Neural cell (in vitro differentiated cells): Measurements from ENCODE around the gene LRP2. TPM values are rescaled to one million over a fixed set of nuclear protein-coding genes. Genes with fewer than 3 reads are reported as not detected.
"Not testable (repeated sequence)": the region's sequence is repeated elsewhere in the genome, so short reads cannot be mapped to it uniquely, and the experiment has no call there.

Experiments used
- H2AFZ ChIP-seq: fragments of 200-600, 300-800 bp; sonication (generic), shearing (Covaris generic); 2 replicates; pipeline ENCODE4 v1.6.0; 2014; ENCODE audit warnings: low read depth, mild to moderate bottlenecking, antibody characterized with exemption, low read length, moderate library complexity
- H3F3A ChIP-seq: fragments of 200-600 bp; shearing (Covaris generic); 2 replicates; pipeline ENCODE4 v1.6.1; 2016; ENCODE audit warnings: mild to moderate bottlenecking, moderate library complexity, mixed read lengths, antibody characterized with exemption, low read length; ENCODE audit not compliant: insufficient read depth, poor library complexity, severe bottlenecking
- H3K27ac ChIP-seq: fragments of 200-600, 300-800 bp; sonication (generic), shearing (Covaris generic); 2 replicates; pipeline ENCODE4 v1.5.1; 2014; ENCODE audit warnings: mild to moderate bottlenecking, low read length, moderate library complexity
- H3K27me3 ChIP-seq: fragments of 300-800, 200-600 bp; sonication (generic), shearing (Covaris generic); 2 replicates; pipeline ENCODE4 v1.6.0; 2014; ENCODE audit warnings: mild to moderate bottlenecking, low read depth, low read length, moderate library complexity; ENCODE audit not compliant: insufficient read depth
- H3K36me3 ChIP-seq: fragments of 300-800, 200-600 bp; sonication (generic), shearing (Covaris generic); 2 replicates; pipeline ENCODE4 v1.5.1; 2014; ENCODE audit warnings: mild to moderate bottlenecking, antibody characterized with exemption, low read length, moderate library complexity; ENCODE audit not compliant: insufficient read depth
- H3K4me2 ChIP-seq: fragments of 300-800, 200-600 bp; sonication (generic), shearing (Covaris generic); 2 replicates; pipeline ENCODE4 v1.6.0; 2014; ENCODE audit warnings: mild to moderate bottlenecking, low read length
- H3K4me3 ChIP-seq: fragments of 300-800, 200-600 bp; sonication (generic), shearing (Covaris generic); 2 replicates; pipeline ENCODE4 v1.5.1; 2014; ENCODE audit warnings: mild to moderate bottlenecking, low read length, moderate library complexity
- H3K79me2 ChIP-seq: fragments of 200-600 bp; shearing (Covaris generic); replicated peaks from 2 replicates; pipeline ENCODE4 v1.6.0; 2014; ENCODE audit warnings: mild to moderate bottlenecking, low read length, moderate library complexity; ENCODE audit not compliant: insufficient read depth
- H3K9ac ChIP-seq: fragments of 300-800, 200-600 bp; sonication (generic), shearing (Covaris generic); 2 replicates; pipeline ENCODE4 v1.6.1; 2016; ENCODE audit warnings: mild to moderate bottlenecking, low read length, mixed read lengths
- H3K9me2 ChIP-seq: fragments of 200-600 bp; shearing (Covaris generic); 2 replicates; pipeline ENCODE4 v1.6.1; 2016; ENCODE audit warnings: mild to moderate bottlenecking, low read length, mixed read lengths; ENCODE audit not compliant: insufficient read depth
- H3K9me3 ChIP-seq: fragments of 200-600, 300-800 bp; sonication (generic), shearing (Covaris generic); 2 replicates; pipeline ENCODE4 v1.6.1; 2016; ENCODE audit warnings: mild to moderate bottlenecking, mixed run types, low read length, moderate library complexity, mixed read lengths
- H4K20me1 ChIP-seq: fragments of 200-600 bp; shearing (Covaris generic); 2 replicates; pipeline ENCODE4 v1.6.1; 2016; ENCODE audit warnings: mild to moderate bottlenecking, mixed run types; ENCODE audit not compliant: insufficient read depth
- EP300 ChIP-seq: fragments of 450-650 bp; conservative IDR thresholded peaks from 2 replicates; pipeline ENCODE4 v1.6.1; 2014; ENCODE audit warnings: antibody characterized with exemption, mild to moderate bottlenecking, moderate library complexity; ENCODE audit not compliant: poor library complexity, severe bottlenecking
- EZH2 ChIP-seq: fragments of 200-600, 300-800 bp; shearing (Covaris generic), sonication (generic); IDR thresholded peaks from 2 replicates; pipeline ENCODE4 v1.6.1; 2014; ENCODE audit warnings: antibody characterized with exemption, low read length, borderline replicate concordance, mild to moderate bottlenecking; ENCODE audit not compliant: insufficient read depth, poor library complexity, severe bottlenecking
- MXI1 ChIP-seq: fragments of 450-650 bp; conservative IDR thresholded peaks from 2 replicates; pipeline ENCODE4 v1.6.1; 2014; ENCODE audit warnings: antibody characterized with exemption, mild to moderate bottlenecking; ENCODE audit not compliant: poor library complexity, severe bottlenecking
- POLR2AphosphoS5 ChIP-seq: IDR thresholded peaks from 2 replicates; pipeline ENCODE4 v1.6.1; 2012
- RAD21 ChIP-seq: fragments of 450-650 bp; conservative IDR thresholded peaks from 2 replicates; pipeline ENCODE4 v1.6.1; 2014; ENCODE audit warnings: antibody characterized with exemption, mild to moderate bottlenecking, moderate library complexity
- SMC3 ChIP-seq: fragments of 450-650 bp; conservative IDR thresholded peaks from 2 replicates; pipeline ENCODE4 v1.6.1; 2014; ENCODE audit warnings: antibody characterized with exemption, mild to moderate bottlenecking, moderate library complexity; ENCODE audit not compliant: poor library complexity
- TAF1 ChIP-seq: IDR thresholded peaks from 2 replicates; pipeline ENCODE4 v1.6.1; 2012; ENCODE audit warnings: low read depth
- polyA plus RNA-seq: library from polyadenylated mRNA; depleted of rRNA; stranded (reverse); fragments of >200 nt; gene quantifications from 2 replicates; pipeline ENCODE4 v1.2.3, GENCODE V29; 2014
- TF ChIP-seq, protein P1 (sequence below): IDR thresholded peaks from 2 replicates; pipeline ENCODE4 v1.6.1; 2012; ENCODE audit warnings: borderline replicate concordance
- TF ChIP-seq, protein P2 (sequence below): fragments of 450-650 bp; IDR thresholded peaks from 2 replicates; pipeline ENCODE4 v1.5.1; 2014; ENCODE audit warnings: antibody characterized with exemption, mild to moderate bottlenecking, moderate library complexity; ENCODE audit not compliant: poor library complexity, severe bottlenecking

The LRP2 gene
- polyA plus RNA-seq, 1 donor from 2014 or later = 1.8 TPM

DNA sequence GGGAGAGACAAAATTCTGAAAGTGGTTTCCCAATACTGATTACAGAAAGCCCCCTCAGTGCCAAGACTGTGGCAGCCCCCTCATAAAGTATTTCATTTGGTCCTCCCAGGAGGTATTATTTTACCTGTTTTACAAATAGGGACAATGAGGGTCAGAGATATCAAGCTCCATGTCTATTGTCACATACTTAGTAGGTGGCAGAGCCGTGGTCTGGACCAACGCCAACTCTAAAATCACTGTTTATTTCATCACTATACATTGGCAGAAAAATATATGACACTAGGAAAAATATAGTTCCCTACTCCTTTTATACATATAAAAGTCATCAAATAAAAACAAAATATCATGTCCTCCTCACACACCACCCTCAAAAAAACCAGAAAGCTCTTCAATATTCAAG is 224.4 kb downstream of the LRP2 start:
- no peak overlapping the region for H3K4me3 ChIP-seq
- TF ChIP-seq EP300 (no peak), TAF1 (no peak), MXI1 (no peak), POLR2AphosphoS5 (no peak), RAD21 (no peak)
- TF ChIP-seq, protein P1, sequence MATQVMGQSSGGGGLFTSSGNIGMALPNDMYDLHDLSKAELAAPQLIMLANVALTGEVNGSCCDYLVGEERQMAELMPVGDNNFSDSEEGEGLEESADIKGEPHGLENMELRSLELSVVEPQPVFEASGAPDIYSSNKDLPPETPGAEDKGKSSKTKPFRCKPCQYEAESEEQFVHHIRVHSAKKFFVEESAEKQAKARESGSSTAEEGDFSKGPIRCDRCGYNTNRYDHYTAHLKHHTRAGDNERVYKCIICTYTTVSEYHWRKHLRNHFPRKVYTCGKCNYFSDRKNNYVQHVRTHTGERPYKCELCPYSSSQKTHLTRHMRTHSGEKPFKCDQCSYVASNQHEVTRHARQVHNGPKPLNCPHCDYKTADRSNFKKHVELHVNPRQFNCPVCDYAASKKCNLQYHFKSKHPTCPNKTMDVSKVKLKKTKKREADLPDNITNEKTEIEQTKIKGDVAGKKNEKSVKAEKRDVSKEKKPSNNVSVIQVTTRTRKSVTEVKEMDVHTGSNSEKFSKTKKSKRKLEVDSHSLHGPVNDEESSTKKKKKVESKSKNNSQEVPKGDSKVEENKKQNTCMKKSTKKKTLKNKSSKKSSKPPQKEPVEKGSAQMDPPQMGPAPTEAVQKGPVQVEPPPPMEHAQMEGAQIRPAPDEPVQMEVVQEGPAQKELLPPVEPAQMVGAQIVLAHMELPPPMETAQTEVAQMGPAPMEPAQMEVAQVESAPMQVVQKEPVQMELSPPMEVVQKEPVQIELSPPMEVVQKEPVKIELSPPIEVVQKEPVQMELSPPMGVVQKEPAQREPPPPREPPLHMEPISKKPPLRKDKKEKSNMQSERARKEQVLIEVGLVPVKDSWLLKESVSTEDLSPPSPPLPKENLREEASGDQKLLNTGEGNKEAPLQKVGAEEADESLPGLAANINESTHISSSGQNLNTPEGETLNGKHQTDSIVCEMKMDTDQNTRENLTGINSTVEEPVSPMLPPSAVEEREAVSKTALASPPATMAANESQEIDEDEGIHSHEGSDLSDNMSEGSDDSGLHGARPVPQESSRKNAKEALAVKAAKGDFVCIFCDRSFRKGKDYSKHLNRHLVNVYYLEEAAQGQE = no peak
- no peaks in the 10 kb centered on the region for H3K9me3 ChIP-seq
- H4K20me1 ChIP-seq = no peaks in the 10 kb centered on the region
- no peaks in the 10 kb centered on the region for H3K36me3 ChIP-seq
- H2AFZ ChIP-seq = no peak overlapping the region
- no peak overlapping the region for H3K4me2 ChIP-seq
- H3K27ac ChIP-seq = no peak overlapping the region
- no peaks in the 10 kb centered on the region for H3F3A ChIP-seq
- no peaks in the 10 kb centered on the region for H3K27me3 ChIP-seq
- no peaks in the 10 kb centered on the region for H3K79me2 ChIP-seq
- H3K9ac ChIP-seq = no peak overlapping the region
- no peaks in the 10 kb centered on the region for H3K9me2 ChIP-seq

DNA sequence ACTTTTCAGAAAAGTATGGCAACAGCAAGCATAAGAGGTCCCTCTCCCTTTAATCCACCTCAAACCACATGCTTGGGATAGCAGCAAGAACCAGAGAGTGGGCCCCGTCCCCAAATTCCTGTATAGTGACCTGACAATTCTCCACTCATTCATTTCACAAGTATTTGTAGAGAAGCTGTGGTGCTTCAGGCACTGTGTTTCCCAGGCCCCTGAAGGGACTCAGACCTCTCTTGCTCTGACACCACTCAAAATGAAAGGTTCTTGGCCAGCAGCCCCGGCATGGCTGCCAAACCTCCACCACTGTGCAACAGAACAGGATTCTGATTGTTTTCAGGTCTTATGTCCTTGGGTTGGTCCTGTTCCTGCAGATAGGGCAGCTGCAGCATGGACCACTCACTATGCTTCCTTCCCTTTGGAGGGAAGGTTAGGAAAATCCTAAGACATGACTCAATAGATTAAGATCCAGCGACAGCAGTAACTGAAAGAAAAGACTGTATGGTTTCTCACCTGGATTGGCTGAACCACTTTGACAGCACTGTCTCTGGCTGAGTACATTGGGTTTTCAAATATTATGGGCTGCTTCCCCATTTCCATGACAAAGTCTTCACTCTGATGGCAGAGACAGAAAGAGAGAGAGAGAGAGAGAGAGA is 225.3 kb downstream of the LRP2 start:
- no peak overlapping the region for H3K4me3 ChIP-seq
- no peaks in the 10 kb centered on the region for H3K9me3 ChIP-seq
- H3K9ac ChIP-seq = no peak overlapping the region
- H3K27ac ChIP-seq = no peak overlapping the region
- H3K4me2 ChIP-seq = no peak overlapping the region
- no peaks in the 10 kb centered on the region for H3F3A ChIP-seq
- TF ChIP-seq, protein P2, sequence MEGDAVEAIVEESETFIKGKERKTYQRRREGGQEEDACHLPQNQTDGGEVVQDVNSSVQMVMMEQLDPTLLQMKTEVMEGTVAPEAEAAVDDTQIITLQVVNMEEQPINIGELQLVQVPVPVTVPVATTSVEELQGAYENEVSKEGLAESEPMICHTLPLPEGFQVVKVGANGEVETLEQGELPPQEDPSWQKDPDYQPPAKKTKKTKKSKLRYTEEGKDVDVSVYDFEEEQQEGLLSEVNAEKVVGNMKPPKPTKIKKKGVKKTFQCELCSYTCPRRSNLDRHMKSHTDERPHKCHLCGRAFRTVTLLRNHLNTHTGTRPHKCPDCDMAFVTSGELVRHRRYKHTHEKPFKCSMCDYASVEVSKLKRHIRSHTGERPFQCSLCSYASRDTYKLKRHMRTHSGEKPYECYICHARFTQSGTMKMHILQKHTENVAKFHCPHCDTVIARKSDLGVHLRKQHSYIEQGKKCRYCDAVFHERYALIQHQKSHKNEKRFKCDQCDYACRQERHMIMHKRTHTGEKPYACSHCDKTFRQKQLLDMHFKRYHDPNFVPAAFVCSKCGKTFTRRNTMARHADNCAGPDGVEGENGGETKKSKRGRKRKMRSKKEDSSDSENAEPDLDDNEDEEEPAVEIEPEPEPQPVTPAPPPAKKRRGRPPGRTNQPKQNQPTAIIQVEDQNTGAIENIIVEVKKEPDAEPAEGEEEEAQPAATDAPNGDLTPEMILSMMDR = no peak
- TF ChIP-seq TAF1 = no peak
- TF ChIP-seq POLR2AphosphoS5 = no peak
- TF ChIP-seq EP300 = no peak
- no peak for TF ChIP-seq RAD21
- TF ChIP-seq, protein P1 = no peak
- TF ChIP-seq SMC3 = no peak
- TF ChIP-seq EZH2 = no peak
- TF ChIP-seq MXI1 = no peak
- no peaks in the 10 kb centered on the region for H3K36me3 ChIP-seq
- no peaks in the 10 kb centered on the region for H3K27me3 ChIP-seq
- no peaks in the 10 kb centered on the region for H4K20me1 ChIP-seq
- no peaks in the 10 kb centered on the region for H3K9me2 ChIP-seq
- no peak overlapping the region for H2AFZ ChIP-seq
- H3K79me2 ChIP-seq = no peaks in the 10 kb centered on the region

DNA sequence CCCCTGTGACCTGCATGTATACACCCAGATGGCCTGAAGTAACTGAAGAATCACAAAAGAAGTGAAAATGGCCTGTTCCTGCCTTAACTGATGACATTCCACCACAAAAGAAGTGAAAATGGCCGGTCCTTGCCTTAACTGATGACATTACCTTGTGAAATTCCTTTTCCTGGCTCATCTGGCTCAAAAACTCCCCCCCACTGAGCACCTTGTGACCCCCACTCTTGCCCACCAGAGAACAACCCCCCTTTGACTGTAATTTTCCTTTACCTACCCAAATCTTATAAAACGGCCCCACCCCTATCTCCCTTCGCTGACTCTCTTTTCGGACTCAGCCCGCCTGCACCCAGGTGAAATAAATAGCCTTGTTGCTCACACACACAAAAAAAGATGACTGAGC is 225.9 kb downstream of the LRP2 start:
- not testable (repeated sequence) for H3K4me3 ChIP-seq, H3K4me2 ChIP-seq, H3K9ac ChIP-seq, H3K9me3 ChIP-seq, H3K9me2 ChIP-seq, H3K27ac ChIP-seq, H3K79me2 ChIP-seq, H3F3A ChIP-seq, H4K20me1 ChIP-seq, H3K27me3 ChIP-seq, H2AFZ ChIP-seq, H3K36me3 ChIP-seq

DNA sequence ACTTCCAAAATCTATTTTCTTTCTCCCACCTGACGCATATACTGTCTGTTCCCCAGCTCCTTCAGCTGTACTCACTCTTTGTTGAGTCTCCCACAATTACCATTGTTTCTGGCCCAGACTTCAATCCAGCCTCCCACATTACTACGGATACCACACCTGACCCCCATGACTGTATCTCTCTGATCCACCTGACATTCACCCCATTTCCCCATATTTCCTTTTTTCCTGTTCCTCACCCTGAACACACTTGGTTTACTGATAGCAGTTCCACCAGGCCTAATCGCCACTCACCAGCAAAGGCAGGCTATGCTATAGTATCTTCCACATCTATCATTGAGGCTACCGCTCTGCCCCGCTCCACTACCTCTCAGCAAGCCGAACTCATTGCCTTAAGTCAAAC is 228.1 kb downstream of the LRP2 start:
- not testable (repeated sequence) for H3K79me2 ChIP-seq, H3K4me3 ChIP-seq, H3F3A ChIP-seq, H4K20me1 ChIP-seq, H3K9me3 ChIP-seq, H3K27me3 ChIP-seq, H3K4me2 ChIP-seq, H3K36me3 ChIP-seq, H2AFZ ChIP-seq, H3K27ac ChIP-seq, H3K9me2 ChIP-seq, H3K9ac ChIP-seq
